HG02943 (cell line): Measurements from ENCODE around the gene OBP2B.
"Not testable (repeated sequence)": the region's sequence is repeated elsewhere in the genome, so short reads cannot be mapped to it uniquely, and the experiment has no call there.

Experiments used
- ATAC-seq: cut with Tn5 transposase; IDR thresholded peaks from one replicate; pipeline ENCODE4 v1.9.1; 2021; ENCODE audit warnings: mild to moderate bottlenecking, low read depth, moderate library complexity; ENCODE audit not compliant: unreplicated experiment

Gene OBP2B, protein sequence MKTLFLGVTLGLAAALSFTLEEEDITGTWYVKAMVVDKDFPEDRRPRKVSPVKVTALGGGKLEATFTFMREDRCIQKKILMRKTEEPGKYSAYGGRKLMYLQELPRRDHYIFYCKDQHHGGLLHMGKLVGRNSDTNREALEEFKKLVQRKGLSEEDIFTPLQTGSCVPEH

DNA sequence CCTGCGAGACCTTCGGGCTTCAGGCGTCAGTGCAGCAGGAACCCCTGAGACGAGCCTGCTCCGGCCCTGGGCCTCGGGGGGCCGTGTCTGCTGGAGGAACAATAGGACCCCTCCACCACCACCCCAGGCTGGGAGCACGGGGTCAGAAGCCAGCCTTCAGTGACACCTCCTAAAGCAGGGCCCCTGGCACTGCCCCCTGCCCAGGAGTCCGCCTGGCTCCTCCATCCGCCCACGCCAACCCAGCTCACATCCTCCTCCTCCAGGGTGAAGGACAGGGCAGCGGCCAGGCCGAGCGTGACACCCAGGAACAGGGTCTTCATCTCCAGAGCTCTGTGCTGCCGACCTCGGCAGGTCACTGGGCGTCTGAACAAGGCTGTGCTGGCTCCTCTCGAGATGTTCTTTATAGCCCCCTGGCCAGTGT is at the start of gene OBP2B:
OBP2B (minus strand) TSS at position 371 of the 421 bp plus-strand sequence; CDS start at position 320, 51 bp downstream.
- ATAC-seq: not testable (repeated sequence)

DNA sequence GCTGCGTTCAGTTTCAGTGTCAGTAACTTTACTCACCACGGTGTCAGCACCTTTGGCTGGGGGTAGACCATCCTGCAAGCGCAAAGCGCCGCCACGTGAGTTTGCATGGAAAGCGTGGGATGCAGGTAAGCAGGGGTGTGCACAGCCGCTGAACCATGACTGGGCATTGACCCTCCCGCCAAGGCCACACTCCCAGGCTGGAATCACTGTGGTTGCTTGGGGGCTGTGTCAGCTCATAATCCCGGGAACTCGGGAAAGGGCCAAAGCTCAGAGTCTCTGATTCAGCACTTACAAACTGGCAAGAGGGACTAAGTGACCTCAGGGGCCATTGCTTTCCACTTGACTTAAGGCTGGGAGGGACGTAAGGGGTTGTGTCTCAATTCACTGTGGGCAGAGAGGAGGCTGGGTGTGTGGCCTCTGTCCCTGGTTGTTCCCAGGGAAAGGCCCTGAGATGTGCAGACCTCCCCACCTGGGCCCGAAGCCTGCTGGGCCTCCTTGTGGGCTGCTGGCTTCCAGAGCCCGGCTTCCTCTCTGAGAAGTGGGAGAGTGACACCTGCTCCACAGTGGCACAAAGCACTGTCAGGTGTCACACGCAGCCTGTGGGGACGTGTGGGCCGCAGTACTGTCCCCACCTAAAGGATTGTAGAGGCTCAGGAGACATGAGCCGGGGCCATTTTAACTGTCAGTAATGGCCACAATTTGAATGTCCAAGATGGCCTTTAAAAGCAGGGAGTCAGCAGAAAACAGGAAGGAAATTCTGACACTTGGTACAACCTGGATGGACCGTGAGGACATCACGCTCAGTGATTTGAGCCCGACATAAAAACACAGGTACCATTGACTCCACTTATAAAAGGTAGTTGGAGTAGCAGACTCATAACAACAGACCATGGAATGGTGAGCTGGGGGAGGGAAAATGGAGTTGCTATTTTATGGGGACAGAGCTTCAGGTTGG is 49.3 kb upstream of the OBP2B start:
- no peak for ATAC-seq

DNA sequence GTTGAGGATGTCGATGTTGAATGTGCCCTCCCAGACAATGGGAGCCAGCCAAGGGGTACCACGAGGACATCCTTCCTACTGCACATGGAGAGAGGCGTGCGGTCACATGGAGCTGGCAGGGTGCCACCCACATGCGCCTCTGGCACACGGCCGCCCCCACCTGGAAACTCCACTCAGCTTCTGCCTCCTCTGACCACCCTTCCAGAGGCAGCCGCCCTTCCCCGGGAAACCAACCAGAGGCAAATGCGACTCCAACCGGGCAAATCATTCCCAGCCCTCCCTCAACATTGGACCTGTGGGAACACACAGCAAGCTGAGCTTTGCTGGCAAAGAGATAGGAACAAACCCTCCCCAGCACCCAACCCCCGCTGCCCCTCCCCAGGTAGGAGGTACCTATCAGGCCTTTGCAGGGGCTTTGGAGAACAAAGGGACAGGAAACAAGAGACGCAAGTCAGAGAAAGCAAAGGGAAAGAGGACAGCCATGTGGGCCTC is 48.5 kb upstream of the OBP2B start:
- no peak for ATAC-seq

DNA sequence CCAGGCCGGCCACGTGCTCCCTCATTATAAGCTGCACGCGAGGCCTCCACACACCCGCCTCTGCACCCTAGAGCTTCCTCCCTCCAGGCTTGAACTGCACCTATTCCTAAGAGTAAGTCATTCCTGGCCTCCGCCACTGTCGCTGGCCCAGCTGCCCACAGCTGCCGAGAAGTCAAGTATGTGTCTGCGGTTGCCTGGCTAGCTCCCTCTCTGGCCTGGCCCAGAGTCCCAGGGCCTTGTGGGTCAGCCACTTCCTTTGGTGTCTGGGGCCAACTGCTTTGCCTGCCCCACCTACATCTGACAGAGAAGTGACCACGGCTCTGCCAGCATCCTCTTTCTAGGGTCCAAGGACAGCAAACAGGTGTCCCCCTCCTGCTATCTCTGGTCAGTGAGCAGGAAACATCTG is 47.6 kb upstream of the OBP2B start:
- no peak for ATAC-seq

DNA sequence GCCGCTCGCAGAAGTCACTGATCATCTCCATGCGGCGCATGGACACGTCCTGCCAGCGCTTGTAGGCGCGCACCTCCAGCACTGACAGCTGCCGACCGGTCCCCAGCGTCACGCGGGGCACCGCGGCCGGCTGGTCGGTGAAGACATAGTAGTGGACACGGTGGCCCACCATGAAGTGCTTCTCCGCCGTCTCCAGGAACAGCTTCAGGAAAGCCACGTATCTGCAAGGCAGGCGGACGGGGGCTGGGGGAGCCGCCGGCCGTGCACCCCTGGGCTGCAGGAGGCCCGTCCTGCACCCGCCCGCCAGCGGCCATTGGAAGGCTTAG is 47.0 kb upstream of the OBP2B start:
- ATAC-seq: no peak

DNA sequence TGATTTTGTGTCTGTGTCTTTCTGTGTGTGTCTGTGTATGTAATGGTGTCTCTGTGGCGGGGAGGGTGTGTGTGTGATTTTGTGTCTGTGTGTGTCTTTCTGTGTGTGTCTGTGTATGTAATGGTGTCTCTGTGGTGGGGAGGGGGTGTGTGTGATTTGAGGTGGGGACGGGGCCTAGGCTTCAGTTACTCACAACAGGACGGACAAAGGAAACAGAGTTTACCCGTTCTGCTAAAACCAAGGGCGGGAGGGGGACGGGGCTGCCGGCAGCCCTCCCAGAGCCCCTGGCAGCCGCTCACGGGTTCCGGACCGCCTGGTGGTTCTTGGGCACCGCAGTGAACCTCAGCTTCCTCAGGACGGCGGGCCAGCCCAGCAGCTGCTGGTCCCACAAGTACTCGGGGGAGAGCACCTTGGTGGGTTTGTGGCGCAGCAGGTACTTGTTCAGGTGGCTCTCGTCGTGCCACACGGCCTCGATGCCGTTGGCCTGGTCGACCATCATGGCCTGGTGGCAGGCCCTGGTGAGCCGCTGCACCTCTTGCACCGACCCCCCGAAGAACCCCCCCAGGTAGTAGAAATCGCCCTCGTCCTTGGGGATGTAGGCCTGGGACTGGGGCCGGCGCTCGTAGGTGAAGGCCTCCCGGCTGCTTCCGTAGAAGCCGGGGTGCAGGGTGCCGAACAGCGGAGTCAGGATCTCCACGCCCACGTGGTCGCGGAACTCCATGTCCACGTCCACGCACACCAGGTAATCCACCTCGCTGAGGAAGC is 46.5 kb upstream of the OBP2B start:
- ATAC-seq: no peak

DNA sequence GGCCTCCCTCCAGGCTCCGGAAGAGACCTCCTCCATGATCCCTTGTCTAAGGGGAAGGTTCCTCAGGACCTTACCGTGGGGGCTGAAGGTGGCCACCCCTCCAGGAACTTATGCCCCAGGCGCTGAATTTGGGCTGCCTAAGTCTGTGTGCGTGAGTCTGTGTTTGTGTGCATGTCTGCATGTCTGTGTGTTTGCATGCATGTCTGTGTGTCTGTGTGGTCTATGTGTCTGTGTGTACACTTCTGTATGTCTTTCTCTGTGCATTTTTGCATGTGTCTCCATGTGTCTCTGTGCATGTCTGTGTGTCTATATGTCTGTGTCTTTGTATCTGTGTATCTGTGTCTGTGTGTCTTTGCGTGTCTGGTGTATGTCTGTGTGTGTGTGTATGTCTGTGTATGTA is 45.4 kb upstream of the OBP2B start:
- no peak for ATAC-seq

DNA sequence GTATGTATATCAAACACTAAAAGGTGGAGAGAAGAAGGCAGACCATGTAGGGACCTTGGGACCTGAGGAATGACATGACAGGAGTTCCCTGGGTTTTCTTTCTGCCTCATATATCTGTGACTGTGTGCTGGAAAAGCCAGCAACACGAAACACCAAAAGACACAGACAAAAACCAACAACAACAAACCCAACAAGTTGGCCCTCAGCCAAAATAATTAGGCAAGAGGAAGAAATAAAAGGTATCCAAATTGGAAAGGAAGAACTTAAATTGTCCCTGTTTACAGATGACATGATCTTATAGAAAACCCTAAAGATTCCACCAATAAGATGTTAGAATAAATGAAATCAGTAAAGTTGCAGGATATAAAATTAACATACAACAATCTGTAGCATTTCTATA is 44.2 kb upstream of the OBP2B start:
- no peak for ATAC-seq

DNA sequence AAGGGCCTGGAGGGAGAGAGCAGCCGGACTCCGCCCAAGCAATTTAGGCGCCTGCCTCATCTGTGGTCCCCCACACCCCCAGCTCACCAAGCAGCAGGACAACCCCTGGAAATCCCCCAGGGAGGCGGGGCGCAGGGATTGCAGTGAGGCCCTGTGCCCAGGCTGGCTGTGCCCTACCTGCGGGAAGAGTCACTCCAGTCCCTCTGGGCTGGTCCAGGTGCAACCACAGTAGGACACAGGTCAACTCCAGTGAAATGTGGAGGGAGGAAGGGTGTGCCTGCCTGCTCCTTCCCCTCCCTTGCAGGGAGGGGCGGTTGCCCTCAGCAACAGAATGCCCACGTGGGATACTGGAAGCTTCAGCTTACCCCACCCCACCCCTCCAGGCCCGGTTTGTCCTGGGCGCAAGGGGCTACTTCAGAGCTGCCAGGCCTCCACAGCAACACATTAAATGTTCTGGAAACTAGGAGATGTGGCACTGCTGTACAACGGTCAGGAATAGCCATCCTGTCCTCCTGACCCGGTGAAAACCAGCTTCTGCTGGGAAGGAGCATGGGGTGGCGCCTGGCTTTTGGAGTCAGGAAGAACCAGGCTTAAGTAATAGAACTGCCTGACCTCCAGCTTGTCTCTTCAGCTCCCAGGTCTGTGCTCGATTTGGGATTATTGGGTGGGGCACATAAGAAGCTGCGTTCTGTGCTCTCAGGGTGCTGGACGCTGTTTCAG is 43.4 kb upstream of the OBP2B start:
- no peak for ATAC-seq

DNA sequence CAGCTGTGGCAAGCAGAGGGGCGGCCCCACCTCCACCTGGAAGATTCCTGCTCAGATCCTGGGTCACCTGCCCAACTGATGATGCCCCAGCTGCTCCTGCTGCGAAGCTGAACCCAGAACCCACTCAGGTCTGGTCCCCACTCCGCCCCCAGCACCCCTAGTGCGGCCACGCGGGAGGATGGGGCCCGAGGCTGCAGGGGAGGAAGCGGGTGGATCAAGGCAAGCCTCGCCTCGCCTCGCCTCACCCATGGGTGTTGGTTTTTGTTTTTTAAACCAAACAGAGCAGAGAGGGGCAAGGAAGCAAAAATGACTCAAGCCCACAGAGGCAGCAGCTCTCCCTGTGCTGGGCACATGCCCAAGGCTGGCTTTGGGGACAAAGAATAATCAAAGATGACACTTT is 42.7 kb upstream of the OBP2B start:
- ATAC-seq: no peak

DNA sequence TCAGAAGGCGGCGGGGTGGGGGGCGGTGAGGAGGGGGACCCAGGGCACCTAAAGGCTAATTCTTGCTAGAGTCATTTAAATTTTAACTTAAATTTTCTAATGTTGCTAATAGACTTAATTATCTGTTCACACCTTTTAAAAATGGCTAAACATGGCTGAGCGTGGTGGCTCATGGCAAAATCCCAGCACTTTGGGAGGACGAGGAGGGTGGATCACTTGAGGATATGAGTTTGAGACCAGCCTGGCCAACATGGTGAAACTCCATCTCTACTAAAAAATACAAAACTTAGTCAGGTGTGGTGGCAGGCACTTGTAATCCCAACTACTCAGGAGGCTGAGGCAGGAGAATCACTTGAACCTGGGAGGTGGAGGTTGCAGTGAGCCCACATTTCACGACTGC is 42.2 kb upstream of the OBP2B start:
- not testable (repeated sequence) for ATAC-seq

DNA sequence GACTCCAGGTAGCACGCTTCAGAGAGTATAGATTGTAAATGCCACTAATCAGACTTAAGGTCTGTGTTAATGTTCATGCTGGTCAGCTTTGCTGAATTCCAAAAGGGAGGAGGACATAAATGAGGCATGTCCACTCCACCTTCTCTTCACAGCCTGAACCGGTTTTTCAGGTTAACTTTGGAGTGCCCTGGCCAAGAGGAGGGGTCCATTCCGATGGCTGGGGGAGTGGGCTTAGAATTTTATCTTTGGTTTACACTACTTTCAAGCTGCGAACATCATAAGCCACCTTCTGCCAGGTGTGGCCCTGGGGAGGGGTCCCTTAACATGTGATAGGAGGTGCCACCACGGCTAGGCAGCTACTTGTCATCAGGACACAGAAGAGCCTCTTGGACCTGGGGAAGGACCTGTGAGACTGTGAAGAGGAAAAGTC is 41.7 kb upstream of the OBP2B start:
- no peak for ATAC-seq

DNA sequence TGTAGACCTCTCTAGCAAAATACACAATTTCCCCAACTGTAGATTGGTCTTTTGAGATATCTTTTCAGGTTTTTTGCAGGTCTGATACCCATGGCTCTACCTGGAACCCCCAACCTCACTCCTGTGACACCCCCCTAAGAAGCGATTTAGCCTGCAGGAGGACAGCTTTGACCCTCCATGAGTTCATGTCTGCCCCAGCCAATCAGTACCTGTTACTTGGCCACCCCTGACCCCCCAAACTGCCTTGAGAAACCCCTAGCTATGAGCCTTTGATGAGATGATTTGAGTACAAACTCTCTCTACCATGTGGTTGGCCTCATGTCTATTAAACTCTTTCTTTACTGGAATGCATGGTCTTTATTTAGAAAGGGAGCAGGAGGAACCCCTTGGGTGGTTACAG is 40.3 kb upstream of the OBP2B start:
- no peak for ATAC-seq

DNA sequence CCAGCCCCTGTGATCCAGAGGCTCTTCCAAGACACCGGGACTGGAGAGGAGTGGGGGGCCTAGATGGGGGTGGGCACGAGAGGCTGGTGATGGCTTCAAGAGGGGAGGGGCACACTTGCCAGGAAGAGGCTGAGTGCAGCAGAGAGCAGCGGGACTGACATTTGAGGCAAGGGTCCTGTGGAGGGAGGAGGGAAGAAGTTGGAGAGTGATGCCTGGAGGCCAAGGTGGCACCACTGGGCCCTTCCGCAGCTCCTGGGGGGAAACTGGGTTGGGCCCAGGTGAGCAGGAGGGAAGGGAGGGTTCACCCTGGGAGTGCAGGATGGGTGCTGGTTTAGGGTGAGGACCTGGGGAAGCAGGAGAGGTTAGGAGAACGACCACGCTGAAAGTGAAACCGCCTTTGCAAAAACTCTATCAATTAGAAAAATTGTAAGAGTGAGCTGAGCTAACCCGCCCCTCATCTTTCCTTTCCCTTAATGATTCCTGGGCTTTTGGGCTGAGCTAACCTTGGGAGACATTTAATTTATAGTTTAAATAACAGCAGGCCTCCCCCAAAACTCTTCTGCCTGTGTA is 39.8 kb upstream of the OBP2B start:
- no peak for ATAC-seq

DNA sequence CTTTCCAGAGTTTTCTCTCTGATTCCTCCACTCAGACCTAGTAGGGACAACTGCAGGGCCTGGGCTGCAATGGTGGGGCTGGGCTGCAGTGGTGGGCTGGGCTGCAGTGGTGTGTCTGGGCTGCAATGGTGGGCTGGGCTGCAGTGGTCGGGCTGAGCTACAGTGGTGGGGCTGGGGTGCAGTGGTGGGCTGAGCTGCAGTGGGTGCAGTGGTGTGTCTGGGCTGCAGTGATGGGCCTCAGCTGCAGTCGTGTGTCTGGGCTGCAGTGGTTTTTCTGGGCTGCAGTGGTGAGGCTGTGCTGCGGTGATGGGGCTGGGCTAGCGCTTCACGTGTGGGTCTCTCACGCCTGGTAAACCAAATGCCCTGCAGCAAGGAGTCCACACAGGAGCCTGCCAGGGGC is 38.6 kb upstream of the OBP2B start:
- ATAC-seq: no peak

DNA sequence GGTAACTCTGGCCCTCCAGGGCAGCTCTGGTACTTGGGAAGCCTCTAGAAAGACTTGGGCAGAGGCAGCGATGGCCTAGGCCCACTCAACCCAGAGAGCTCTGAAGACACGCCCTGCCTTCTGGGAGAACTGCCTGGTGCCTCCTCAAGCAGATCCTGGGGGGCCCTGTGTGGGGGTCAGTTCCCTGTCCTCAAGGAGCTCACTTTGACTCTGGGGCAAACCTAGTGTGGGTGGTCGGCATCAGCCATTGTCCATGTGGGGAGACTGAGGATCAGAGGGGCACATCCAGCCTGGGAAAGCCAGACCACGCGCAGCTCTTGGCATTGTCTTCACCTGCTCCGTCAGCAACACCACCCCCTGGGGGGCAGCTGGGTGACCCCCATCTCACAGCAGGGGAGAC is 37.9 kb upstream of the OBP2B start:
- no peak for ATAC-seq

DNA sequence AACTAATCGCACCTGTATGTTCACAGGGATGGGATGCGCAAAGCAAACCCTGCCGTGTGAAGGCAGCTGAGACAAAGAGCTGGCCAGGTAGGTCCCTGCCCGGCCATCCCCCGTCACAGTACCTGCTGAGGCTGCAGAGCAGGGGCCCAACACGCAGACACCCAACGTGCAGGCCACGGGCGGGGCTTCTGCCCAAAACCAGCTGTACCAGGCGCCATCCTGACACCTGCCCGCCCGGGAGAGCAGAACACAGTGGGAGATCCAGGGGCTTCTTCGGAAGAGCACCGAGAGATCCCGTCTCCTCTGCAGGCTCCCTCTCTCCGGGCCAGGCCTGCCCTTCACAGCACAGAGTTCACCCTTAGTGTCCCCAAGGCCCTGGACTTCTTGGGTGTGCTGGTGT is 37.5 kb upstream of the OBP2B start:
- no peak for ATAC-seq

DNA sequence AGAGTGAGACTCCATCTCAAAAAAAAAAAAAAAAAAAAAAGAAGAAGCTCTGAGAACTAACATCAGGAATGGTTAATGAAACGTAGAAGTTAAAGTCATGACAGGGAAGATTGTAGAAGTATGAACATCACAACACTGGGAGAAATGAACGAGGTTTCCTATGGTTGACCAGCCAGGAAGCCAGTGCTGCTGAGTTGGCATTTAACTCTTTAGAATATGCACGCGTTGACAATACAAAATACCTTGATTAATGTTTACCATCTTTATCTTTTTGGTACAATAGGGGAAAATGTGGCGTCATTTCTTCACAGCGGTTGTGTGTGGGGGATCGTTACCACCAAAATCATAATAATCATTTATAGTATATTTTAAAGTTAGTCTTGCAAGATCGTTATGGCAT is 33.9 kb upstream of the OBP2B start:
- ATAC-seq: no peak

DNA sequence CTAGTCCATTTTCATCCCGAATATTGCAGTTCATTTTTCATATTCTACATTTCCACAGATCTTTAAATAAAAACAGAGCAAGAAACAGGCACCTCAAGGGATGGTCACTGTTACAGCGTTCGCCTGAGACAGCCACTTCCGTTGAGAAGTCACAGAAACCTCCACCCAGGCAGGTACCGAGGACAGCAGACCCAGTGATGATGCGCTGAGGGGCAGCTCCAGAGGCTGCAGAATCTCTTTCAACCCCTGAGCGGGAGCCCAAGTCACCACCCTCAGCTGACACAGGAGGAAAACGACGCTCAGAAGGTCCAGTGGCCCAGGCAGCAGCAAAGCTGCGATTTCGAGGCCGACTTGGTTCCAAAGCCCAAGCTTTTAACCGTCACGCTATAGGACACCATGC is 33.2 kb upstream of the OBP2B start:
- ATAC-seq: no peak

DNA sequence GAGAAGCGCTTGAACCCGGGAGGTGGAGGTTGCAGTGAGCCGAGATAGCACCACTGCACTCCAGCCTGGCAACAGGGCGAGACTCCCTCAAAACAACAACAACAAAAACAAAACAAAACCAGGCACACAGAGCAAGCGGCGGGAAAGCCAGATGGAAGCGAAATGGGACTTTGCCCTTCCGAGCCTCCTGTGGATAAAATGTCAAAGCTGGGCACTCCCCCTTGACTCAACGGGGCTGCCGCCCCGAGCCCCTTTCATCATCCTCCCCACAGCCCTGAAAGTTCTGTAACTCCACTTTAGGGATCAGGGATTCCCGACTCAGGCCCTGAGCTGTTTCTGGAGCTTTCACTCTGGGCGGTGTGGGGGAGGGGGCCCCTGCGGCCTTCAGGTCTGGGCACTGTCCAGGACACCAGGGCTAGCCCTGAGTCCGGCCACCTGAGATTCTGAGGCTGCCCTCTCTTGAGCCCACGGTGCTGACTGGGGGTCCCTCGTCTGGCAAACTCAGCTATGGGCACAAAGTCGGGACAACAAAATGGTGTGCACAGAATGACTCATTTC is 30.6 kb upstream of the OBP2B start:
- no peak for ATAC-seq
